ENCODE data around the gene JAKMIP2. TPM values are rescaled to one million over a fixed set of nuclear protein-coding genes. Genes with fewer than 3 reads are reported as not detected.
A peak's percentile ranks its signal among the peaks of the same experiment; 100 is the strongest.

The JAKMIP2 gene
- total and polyA plus RNA-seq, 2 donors = 0.49 to 4.5 TPM

GRCh38 chr5:147748590-147748989, 33.9 kb downstream of the JAKMIP2 start:
- no peak overlapping the region for H3K4me3 ChIP-seq (ENCODE audit: low read depth, low read length)
- peaks cover 1% of the 10 kb centered on the region for H3K4me1 ChIP-seq (ENCODE audit: insufficient read depth)
- WGBS = 60% methylated on average over 2 of the region's 2 CpGs
- no peak for DNase-seq (ENCODE audit: extremely low spot score)
- no peaks in the 10 kb centered on the region for H3K36me3 ChIP-seq (ENCODE audit: insufficient read depth)
- no peak overlapping the region for H3K27ac ChIP-seq (ENCODE audit: low read depth)

- peaks cover 1% of the 10 kb centered on the region for H3K4me1 ChIP-seq (ENCODE audit: insufficient read depth)
- H3K4me3 ChIP-seq (ENCODE audit: low read depth, low read length) = no peak overlapping the region
- WGBS = 75% methylated on average over 3 of the region's 3 CpGs
- no peak overlapping the region for H3K27ac ChIP-seq (ENCODE audit: low read depth)
- no peaks in the 10 kb centered on the region for H3K36me3 ChIP-seq (ENCODE audit: insufficient read depth)
- DNase-seq (ENCODE audit: extremely low spot score) = no peak
Observed at GRCh38 chr5:147746986-147747385, 35.5 kb downstream of the JAKMIP2 start.

- no peak overlapping the region for H3K27ac ChIP-seq (ENCODE audit: low read depth)
- no peak overlapping the region for H3K4me3 ChIP-seq (ENCODE audit: low read depth, low read length)
- 40% methylated on average over 1 of the region's 1 CpG for WGBS
- H3K36me3 ChIP-seq (ENCODE audit: insufficient read depth) = no peaks in the 10 kb centered on the region
- H3K4me1 ChIP-seq (ENCODE audit: insufficient read depth) = peaks cover 1% of the 10 kb centered on the region
- DNase-seq (ENCODE audit: extremely low spot score) = peak; percentile 11
Observed at GRCh38 chr5:147743678-147744374, 38.7 kb downstream of the JAKMIP2 start.

GRCh38 chr5:147743012-147743411, 39.5 kb downstream of the JAKMIP2 start:
- WGBS = 77% methylated on average over 2 of the region's 2 CpGs

GRCh38 chr5:147742151-147742550, 40.4 kb downstream of the JAKMIP2 start:
- Histone ChIP-seq H3K36me3 (ENCODE audit: insufficient read depth) (no peaks in the 10 kb centered on the region), H3K4me3 (ENCODE audit: low read depth, low read length) (no peak overlapping the region), H3K4me1 (ENCODE audit: insufficient read depth) (peaks cover 1% of the 10 kb centered on the region), H3K27ac (ENCODE audit: low read depth) (no peak overlapping the region)
- DNase-seq (ENCODE audit: extremely low spot score) = no peak
- WGBS = 74% methylated on average over 4 of the region's 4 CpGs

More at GRCh38 chr5:147743012-147743411, 39.5 kb downstream of the JAKMIP2 start:
- Histone ChIP-seq H3K27ac (ENCODE audit: low read depth) (no peak overlapping the region), H3K4me1 (ENCODE audit: insufficient read depth) (peaks cover 1% of the 10 kb centered on the region), H3K4me3 (ENCODE audit: low read depth, low read length) (no peak overlapping the region), H3K36me3 (ENCODE audit: insufficient read depth) (no peaks in the 10 kb centered on the region)
- no peak for DNase-seq (ENCODE audit: extremely low spot score)

- Histone ChIP-seq H3K4me1 (ENCODE audit: insufficient read depth) (peaks cover 1% of the 10 kb centered on the region), H3K4me3 (ENCODE audit: low read depth, low read length) (no peak overlapping the region)
- WGBS = over 99% methylated on average over 4 of the region's 4 CpGs
Observed at GRCh38 chr5:147740864-147741263, 41.7 kb downstream of the JAKMIP2 start.

GRCh38 chr5:147737921-147738320, 44.6 kb downstream of the JAKMIP2 start:
- Histone ChIP-seq H3K4me3 (ENCODE audit: low read depth, low read length) (no peak overlapping the region), H3K36me3 (ENCODE audit: insufficient read depth) (no peaks in the 10 kb centered on the region), H3K27ac (ENCODE audit: low read depth) (no peak overlapping the region), H3K4me1 (ENCODE audit: insufficient read depth) (no peaks in the 10 kb centered on the region)
- no peak for DNase-seq (ENCODE audit: extremely low spot score)
- WGBS = 46% methylated on average over 3 of the region's 3 CpGs

More at GRCh38 chr5:147740864-147741263, 41.7 kb downstream of the JAKMIP2 start:
- H3K36me3 ChIP-seq (ENCODE audit: insufficient read depth) = no peaks in the 10 kb centered on the region
- H3K27ac ChIP-seq (ENCODE audit: low read depth) = no peak overlapping the region
- DNase-seq (ENCODE audit: extremely low spot score) = no peak

GRCh38 chr5:147735621-147736125, 46.9 kb downstream of the JAKMIP2 start:
- no peak overlapping the region for H3K4me3 ChIP-seq (ENCODE audit: low read depth, low read length)
- no peaks in the 10 kb centered on the region for H3K36me3 ChIP-seq (ENCODE audit: insufficient read depth)
- H3K4me1 ChIP-seq (ENCODE audit: insufficient read depth) = no peaks in the 10 kb centered on the region
- no peak for DNase-seq (ENCODE audit: extremely low spot score)
- no peak overlapping the region for H3K27ac ChIP-seq (ENCODE audit: low read depth)

GRCh38 chr5:147734894-147735293, 47.6 kb downstream of the JAKMIP2 start:
- Histone ChIP-seq H3K4me3 (ENCODE audit: low read depth, low read length) (no peak overlapping the region), H3K4me1 (ENCODE audit: insufficient read depth) (no peaks in the 10 kb centered on the region), H3K27ac (ENCODE audit: low read depth) (no peak overlapping the region), H3K36me3 (ENCODE audit: insufficient read depth) (no peaks in the 10 kb centered on the region)
- no peak for DNase-seq (ENCODE audit: extremely low spot score)
- WGBS = 56% methylated on average over 4 of the region's 4 CpGs

GRCh38 chr5:147733075-147733474, 49.5 kb downstream of the JAKMIP2 start:
- H3K4me1 ChIP-seq (ENCODE audit: insufficient read depth) = no peaks in the 10 kb centered on the region
- DNase-seq (ENCODE audit: extremely low spot score) = no peak
- no peak overlapping the region for H3K27ac ChIP-seq (ENCODE audit: low read depth)
- WGBS = 83% methylated on average over 1 of the region's 1 CpG
- H3K36me3 ChIP-seq (ENCODE audit: insufficient read depth) = no peaks in the 10 kb centered on the region
- H3K4me3 ChIP-seq (ENCODE audit: low read depth, low read length) = no peak overlapping the region

- H3K4me1 ChIP-seq (ENCODE audit: insufficient read depth) = no peaks in the 10 kb centered on the region
- DNase-seq (ENCODE audit: extremely low spot score) = no peak
- no peak overlapping the region for H3K27ac ChIP-seq (ENCODE audit: low read depth)
- H3K4me3 ChIP-seq (ENCODE audit: low read depth, low read length) = no peak overlapping the region
- WGBS = 50% methylated on average over 4 of the region's 4 CpGs
- no peaks in the 10 kb centered on the region for H3K36me3 ChIP-seq (ENCODE audit: insufficient read depth)
Observed at GRCh38 chr5:147732291-147732883, 50.1 kb downstream of the JAKMIP2 start.

- WGBS = 75% methylated on average over 7 of the region's 7 CpGs
- no peak for DNase-seq (ENCODE audit: extremely low spot score)
- Histone ChIP-seq H3K4me1 (ENCODE audit: insufficient read depth) (no peaks in the 10 kb centered on the region), H3K4me3 (ENCODE audit: low read depth, low read length) (no peak overlapping the region), H3K27ac (ENCODE audit: low read depth) (no peak overlapping the region), H3K36me3 (ENCODE audit: insufficient read depth) (no peaks in the 10 kb centered on the region)
Observed at GRCh38 chr5:147731431-147732290, 50.9 kb downstream of the JAKMIP2 start.

- no peak for DNase-seq (ENCODE audit: extremely low spot score)
- no peaks in the 10 kb centered on the region for H3K36me3 ChIP-seq (ENCODE audit: insufficient read depth)
- H3K4me1 ChIP-seq (ENCODE audit: insufficient read depth) = no peaks in the 10 kb centered on the region
- H3K4me3 ChIP-seq (ENCODE audit: low read depth, low read length) = no peak overlapping the region
- 68% methylated on average over 1 of the region's 1 CpG for WGBS
- no peak overlapping the region for H3K27ac ChIP-seq (ENCODE audit: low read depth)
Observed at GRCh38 chr5:147727200-147727599, 55.3 kb downstream of the JAKMIP2 start.

All from urinary bladder (tissue), 4 donors.